ENCODE measurements around the gene CDK2AP2.

DNA sequence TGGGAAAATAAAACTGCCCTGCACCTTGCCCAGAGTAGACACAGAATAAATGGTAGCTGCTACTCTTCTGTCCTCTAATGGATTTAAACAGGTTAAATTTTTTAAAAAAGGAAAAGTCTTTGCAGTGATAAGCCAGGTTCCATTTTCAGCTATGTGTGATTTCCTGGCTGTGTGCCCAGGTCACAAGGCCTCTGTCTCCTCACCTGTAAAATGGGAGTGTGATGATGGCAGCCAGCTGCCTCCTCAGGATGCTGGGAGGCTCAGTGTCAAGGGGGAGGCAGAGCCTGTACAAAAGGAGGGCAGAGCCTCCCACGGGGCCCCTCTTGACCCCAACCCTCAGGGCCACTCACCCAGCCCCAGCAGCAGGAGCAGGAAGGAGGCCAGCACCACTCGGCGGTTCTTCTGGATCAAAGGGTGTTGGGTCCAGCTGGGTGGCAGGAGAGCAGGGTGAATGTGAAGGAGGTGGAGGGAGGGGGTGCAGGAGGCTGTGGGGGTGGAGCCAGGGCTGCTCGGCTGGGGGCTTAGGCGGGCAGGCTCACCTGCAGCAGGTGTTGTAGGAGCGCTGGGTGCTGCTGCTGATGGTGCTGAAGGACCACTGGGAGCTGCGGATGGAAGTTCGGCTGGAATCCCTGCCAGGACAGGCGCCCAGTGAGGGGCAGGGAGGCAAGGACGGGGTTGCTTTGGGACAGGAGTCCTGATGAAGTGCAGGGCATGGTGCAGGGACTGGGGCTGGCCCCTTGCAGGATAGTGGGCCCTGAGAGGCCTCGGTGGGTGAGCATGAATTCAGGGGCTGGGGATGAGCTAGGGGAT lies 40.8 kb downstream of the CDK2AP2 start:
- no peak for TF ChIP-seq POLR2A (IDR thresholded peaks at IDR 0.05)
- TF ChIP-seq, protein P1, sequence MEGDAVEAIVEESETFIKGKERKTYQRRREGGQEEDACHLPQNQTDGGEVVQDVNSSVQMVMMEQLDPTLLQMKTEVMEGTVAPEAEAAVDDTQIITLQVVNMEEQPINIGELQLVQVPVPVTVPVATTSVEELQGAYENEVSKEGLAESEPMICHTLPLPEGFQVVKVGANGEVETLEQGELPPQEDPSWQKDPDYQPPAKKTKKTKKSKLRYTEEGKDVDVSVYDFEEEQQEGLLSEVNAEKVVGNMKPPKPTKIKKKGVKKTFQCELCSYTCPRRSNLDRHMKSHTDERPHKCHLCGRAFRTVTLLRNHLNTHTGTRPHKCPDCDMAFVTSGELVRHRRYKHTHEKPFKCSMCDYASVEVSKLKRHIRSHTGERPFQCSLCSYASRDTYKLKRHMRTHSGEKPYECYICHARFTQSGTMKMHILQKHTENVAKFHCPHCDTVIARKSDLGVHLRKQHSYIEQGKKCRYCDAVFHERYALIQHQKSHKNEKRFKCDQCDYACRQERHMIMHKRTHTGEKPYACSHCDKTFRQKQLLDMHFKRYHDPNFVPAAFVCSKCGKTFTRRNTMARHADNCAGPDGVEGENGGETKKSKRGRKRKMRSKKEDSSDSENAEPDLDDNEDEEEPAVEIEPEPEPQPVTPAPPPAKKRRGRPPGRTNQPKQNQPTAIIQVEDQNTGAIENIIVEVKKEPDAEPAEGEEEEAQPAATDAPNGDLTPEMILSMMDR (IDR thresholded peaks at IDR 0.05), result no peak

Data from body of pancreas (tissue), 4 donors.